SKM-1 (cell line): Measurements from ENCODE around the gene SERTAD3.
"Not testable (repeated sequence)": the region's sequence is repeated elsewhere in the genome, so short reads cannot be mapped to it uniquely, and the experiment has no call there.

Source experiments
- DNase-seq: peaks from one replicate; lab custom pipeline; 2025; ENCODE audit not compliant: unreplicated experiment; lab: John Stamatoyannopoulos, UW

SERTAD3 gene

GRCh38 chr19:40428197-40428596 lies 15.9 kb downstream of the SERTAD3 start:
- not testable (repeated sequence) for DNase-seq

GRCh38 chr19:40425450-40426287 lies 18.5 kb downstream of the SERTAD3 start, which contains the start of gene SERTAD1:
Gene SERTAD1, minus strand, starts transcription at chr19:40425992. Its CDS starts 2,446 bp downstream, at chr19:40423546.
- peak; percentile 99 for DNase-seq

- DNase-seq: no peak
Measured at GRCh38 chr19:40424637-40425449, 19.3 kb downstream of the SERTAD3 start.

GRCh38 chr19:40423938-40424337 lies 20.2 kb downstream of the SERTAD3 start:
- DNase-seq: no peak

- DNase-seq: no peak
Measured at GRCh38 chr19:40422748-40423566, 21.2 kb downstream of the SERTAD3 start.

- DNase-seq: no peak
Measured at GRCh38 chr19:40421993-40422747, 22.0 kb downstream of the SERTAD3 start.

GRCh38 chr19:40420766-40421765 lies 23.1 kb downstream of the SERTAD3 start:
- peak; percentile 45 for DNase-seq

- DNase-seq: no peak
Measured at GRCh38 chr19:40420451-40420765, 23.7 kb downstream of the SERTAD3 start.

- no peak for DNase-seq
Measured at GRCh38 chr19:40419780-40420179, 24.4 kb downstream of the SERTAD3 start.

- DNase-seq: no peak
Measured at GRCh38 chr19:40419066-40419612, 25.0 kb downstream of the SERTAD3 start.

- no peak for DNase-seq
Measured at GRCh38 chr19:40418040-40418439, 26.1 kb downstream of the SERTAD3 start.

- DNase-seq: no peak
Measured at GRCh38 chr19:40417643-40417981, 26.5 kb downstream of the SERTAD3 start.

GRCh38 chr19:40416918-40417642 lies 27.1 kb downstream of the SERTAD3 start:
- DNase-seq: no peak

- DNase-seq: no peak
Measured at GRCh38 chr19:40415768-40416167, 28.4 kb downstream of the SERTAD3 start.

- DNase-seq: no peak
Measured at GRCh38 chr19:40414542-40415535, 29.3 kb downstream of the SERTAD3 start.

GRCh38 chr19:40413291-40413845 lies 30.8 kb downstream of the SERTAD3 start, which contains the start of gene PRX:
Gene PRX, minus strand, starts transcription at chr19:40413378. Its CDS starts 5,446 bp downstream, at chr19:40407932.
- DNase-seq: no peak

GRCh38 chr19:40412866-40413265 lies 31.3 kb downstream of the SERTAD3 start:
- no peak for DNase-seq
